ENCODE data around the gene CLPX.

Gene CLPX

DNA sequence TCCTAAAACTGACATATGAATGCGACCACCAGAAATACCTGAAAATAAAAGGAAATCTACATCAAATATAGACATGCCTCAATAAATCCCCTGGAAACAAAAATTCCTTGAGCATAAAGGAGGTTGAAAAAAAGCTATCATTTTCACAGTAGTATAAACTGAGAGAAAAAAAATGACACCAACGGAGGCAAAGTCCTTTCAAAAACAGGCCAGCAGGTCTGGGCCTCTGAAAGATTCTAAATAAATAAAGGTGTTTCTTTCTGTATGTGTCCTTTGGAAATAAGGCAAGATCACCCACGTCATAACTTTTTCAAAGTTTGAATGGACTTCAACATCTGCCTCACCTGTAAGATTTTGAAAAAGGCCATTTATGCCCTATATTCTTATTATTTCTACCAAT is 5.0 kb downstream of the CLPX start:
- Histone ChIP-seq H3K4me3 (ENCODE audit: insufficient read depth in 1 of 2, low read depth in 1 of 2, low read length in 2 of 2) (no peak overlapping the region), H3K18ac (ENCODE audit: low read depth in 1 of 2, low read length in 2 of 2) (no peak overlapping the region), H2BK120ac (ENCODE audit: low read depth, low read length) (no peak overlapping the region), H3K9me3 (ENCODE audit: control insufficient read depth, low read length) (no peaks in the 10 kb centered on the region), H2BK15ac (ENCODE audit: low read depth, poor library complexity, severe bottlenecking) (no peak overlapping the region), H2AFZ (ENCODE audit: low read depth, low read length) (no peak overlapping the region), H4K91ac (ENCODE audit: low read length) (no peak overlapping the region), H3K79me1 (replicated peaks; ENCODE audit: low read length, poor library complexity, severe bottlenecking) (peaks cover 6% of the 10 kb centered on the region), H3K4me1 (ENCODE audit: control insufficient read depth, insufficient read depth, low read depth, low read length) (peaks cover 8% of the 10 kb centered on the region), H2BK5ac (ENCODE audit: low read depth, low read length, poor library complexity, severe bottlenecking) (no peak overlapping the region), H3K27ac (ENCODE audit: low read length, poor library complexity, severe bottlenecking) (no peak overlapping the region), H2AK5ac (ENCODE audit: low read length, severe bottlenecking) (no peak overlapping the region), H3K23ac (ENCODE audit: low read length in 2 of 2) (no peak overlapping the region), H3K4me2 (ENCODE audit: low read length, poor library complexity, severe bottlenecking) (no peak overlapping the region), H3K9ac (ENCODE audit: low read length) (peak overlapping the region; percentile 31), H3K14ac (ENCODE audit: low read length in 2 of 2) (no peak overlapping the region), H3K36me3 (ENCODE audit: control insufficient read depth in 1 of 2, insufficient read depth in 2 of 2, low read depth in 1 of 2, low read length in 2 of 2) (peaks cover 11 to 48% of the 10 kb centered on the region in 2 experiments), H3K27me3 (ENCODE audit: control insufficient read depth in 1 of 2, insufficient read depth in 1 of 2, low read length in 2 of 2) (no peaks in the 10 kb centered on the region), H4K8ac (ENCODE audit: low read length) (no peak overlapping the region), H3K4ac (ENCODE audit: low read depth in 1 of 2, low read length in 2 of 2) (no peak overlapping the region), H2BK12ac (ENCODE audit: low read length in 2 of 2) (no peak overlapping the region)
- 100% methylated on average over 1 of the region's 3 CpGs for WGBS
- DNase-seq, result no peak

DNA sequence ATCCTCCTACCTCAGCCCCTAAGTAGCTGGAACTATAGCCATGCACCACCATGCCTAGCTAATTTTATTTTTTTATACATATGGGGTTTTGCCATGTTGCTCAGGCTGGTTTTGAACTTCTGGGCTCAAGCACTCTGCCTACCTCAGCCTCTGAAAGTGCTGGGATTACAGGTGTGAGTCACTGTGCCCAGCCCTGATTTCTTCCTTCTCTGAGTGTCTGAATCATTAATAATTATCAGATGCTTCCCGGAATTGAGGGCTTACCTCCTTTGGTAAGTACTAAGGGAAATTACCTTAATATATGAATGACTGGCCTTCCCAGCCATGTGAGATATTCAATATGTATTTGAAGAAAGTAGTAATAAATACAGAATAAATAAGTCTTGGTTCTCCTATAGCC is 7.2 kb downstream of the CLPX start:
- no peak for DNase-seq
- no peak overlapping the region for H3K23ac ChIP-seq (ENCODE audit: low read length in 2 of 2)
- no peaks in the 10 kb centered on the region for H3K27me3 ChIP-seq (ENCODE audit: control insufficient read depth in 1 of 2, insufficient read depth in 1 of 2, low read length in 2 of 2)
- H2BK15ac ChIP-seq (ENCODE audit: low read depth, poor library complexity, severe bottlenecking), result no peak overlapping the region
- no peak overlapping the region for H3K4me2 ChIP-seq (ENCODE audit: low read length, poor library complexity, severe bottlenecking)
- H3K27ac ChIP-seq (ENCODE audit: low read length, poor library complexity, severe bottlenecking), result no peak overlapping the region
- WGBS, result no CpG with 5 or more reads among the region's 1 CpG
- no peak overlapping the region for H2AFZ ChIP-seq (ENCODE audit: low read depth, low read length)
- no peak overlapping the region for H4K91ac ChIP-seq (ENCODE audit: low read length)
- peaks cover 11% of the 10 kb centered on the region for H3K4me1 ChIP-seq (ENCODE audit: control insufficient read depth, insufficient read depth, low read depth, low read length)
- H2BK120ac ChIP-seq (ENCODE audit: low read depth, low read length), result no peak overlapping the region
- peaks cover 13 to 62% of the 10 kb centered on the region in 2 experiments for H3K36me3 ChIP-seq (ENCODE audit: control insufficient read depth in 1 of 2, insufficient read depth in 2 of 2, low read depth in 1 of 2, low read length in 2 of 2)
- no peak overlapping the region for H2BK12ac ChIP-seq (ENCODE audit: low read length in 2 of 2)
- H3K18ac ChIP-seq (ENCODE audit: low read depth in 1 of 2, low read length in 2 of 2), result no peak overlapping the region
- H3K79me1 ChIP-seq (replicated peaks; ENCODE audit: low read length, poor library complexity, severe bottlenecking), result peaks cover 6% of the 10 kb centered on the region
- no peak overlapping the region for H3K14ac ChIP-seq (ENCODE audit: low read length in 2 of 2)
- no peaks in the 10 kb centered on the region for H3K9me3 ChIP-seq (ENCODE audit: control insufficient read depth, low read length)
- no peak overlapping the region for H3K4ac ChIP-seq (ENCODE audit: low read depth in 1 of 2, low read length in 2 of 2)
- no peak overlapping the region for H2AK5ac ChIP-seq (ENCODE audit: low read length, severe bottlenecking)
- no peak overlapping the region for H3K4me3 ChIP-seq (ENCODE audit: insufficient read depth in 1 of 2, low read depth in 1 of 2, low read length in 2 of 2)
- H2BK5ac ChIP-seq (ENCODE audit: low read depth, low read length, poor library complexity, severe bottlenecking), result no peak overlapping the region
- H3K9ac ChIP-seq (ENCODE audit: low read length), result no peak overlapping the region
- no peak overlapping the region for H4K8ac ChIP-seq (ENCODE audit: low read length)

DNA sequence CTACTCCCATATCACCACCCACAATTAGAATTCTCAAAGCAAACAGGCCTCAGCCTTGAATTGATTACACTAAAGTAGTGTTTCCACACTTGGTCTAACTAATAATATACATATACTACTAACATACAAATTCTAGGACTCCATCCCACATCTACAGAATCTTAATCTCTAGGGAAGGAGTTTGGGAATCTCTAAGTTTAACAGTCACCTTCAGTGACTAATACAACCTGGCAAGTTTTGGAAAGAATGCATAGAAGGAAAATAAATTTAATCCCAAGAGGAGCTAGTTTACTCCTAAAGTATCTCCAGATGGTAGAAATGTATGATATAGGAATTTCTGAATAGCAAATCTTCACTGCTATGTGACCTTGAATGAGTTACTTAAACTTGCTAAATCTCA is 9.1 kb downstream of the CLPX start:
- Histone ChIP-seq H2BK120ac (ENCODE audit: low read depth, low read length) (no peak overlapping the region), H3K36me3 (ENCODE audit: control insufficient read depth in 1 of 2, insufficient read depth in 2 of 2, low read depth in 1 of 2, low read length in 2 of 2) (peaks cover 14 to 80% of the 10 kb centered on the region in 2 experiments), H3K9ac (ENCODE audit: low read length) (no peak overlapping the region), H3K79me1 (replicated peaks; ENCODE audit: low read length, poor library complexity, severe bottlenecking) (peaks cover 9% of the 10 kb centered on the region), H2BK12ac (ENCODE audit: low read length in 2 of 2) (no peak overlapping the region), H3K4me1 (ENCODE audit: control insufficient read depth, insufficient read depth, low read depth, low read length) (peaks cover 12% of the 10 kb centered on the region), H3K23ac (ENCODE audit: low read length in 2 of 2) (no peak overlapping the region), H3K9me3 (ENCODE audit: control insufficient read depth, low read length) (no peaks in the 10 kb centered on the region), H4K91ac (ENCODE audit: low read length) (no peak overlapping the region), H3K14ac (ENCODE audit: low read length in 2 of 2) (no peak overlapping the region), H2AK5ac (ENCODE audit: low read length, severe bottlenecking) (no peak overlapping the region), H2BK15ac (ENCODE audit: low read depth, poor library complexity, severe bottlenecking) (no peak overlapping the region), H4K8ac (ENCODE audit: low read length) (no peak overlapping the region), H2BK5ac (ENCODE audit: low read depth, low read length, poor library complexity, severe bottlenecking) (no peak overlapping the region), H3K4ac (ENCODE audit: low read depth in 1 of 2, low read length in 2 of 2) (no peak overlapping the region), H3K18ac (ENCODE audit: low read depth in 1 of 2, low read length in 2 of 2) (no peak overlapping the region), H3K4me3 (ENCODE audit: insufficient read depth in 1 of 2, low read depth in 1 of 2, low read length in 2 of 2) (no peak overlapping the region), H3K4me2 (ENCODE audit: low read length, poor library complexity, severe bottlenecking) (no peak overlapping the region), H2AFZ (ENCODE audit: low read depth, low read length) (no peak overlapping the region), H3K27me3 (ENCODE audit: control insufficient read depth in 1 of 2, insufficient read depth in 1 of 2, low read length in 2 of 2) (no peaks in the 10 kb centered on the region), H3K27ac (ENCODE audit: low read length, poor library complexity, severe bottlenecking) (peak overlapping the region; percentile 88)
- no peak for DNase-seq

DNA sequence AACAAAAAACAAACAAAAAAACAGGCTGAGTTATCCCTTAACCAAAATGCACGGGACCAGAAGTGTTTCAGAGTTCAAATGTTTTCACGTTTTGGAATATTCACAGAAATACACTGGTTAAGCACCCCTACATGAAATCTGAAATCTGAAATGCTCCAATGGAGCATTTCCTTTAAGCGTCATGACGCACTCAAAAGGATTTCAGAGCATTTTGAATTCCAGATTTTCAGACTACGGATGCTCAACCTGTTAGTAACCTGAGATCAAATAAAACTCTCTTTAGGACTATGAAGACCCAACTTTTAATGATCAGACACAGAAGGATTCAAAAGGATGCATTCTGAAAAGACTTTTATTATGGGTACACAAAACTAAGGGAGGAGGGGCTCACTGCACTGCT is 9.6 kb downstream of the CLPX start:
- DNase-seq, result no peak
- no peak overlapping the region for H3K4ac ChIP-seq (ENCODE audit: low read depth in 1 of 2, low read length in 2 of 2)
- H4K91ac ChIP-seq (ENCODE audit: low read length), result no peak overlapping the region
- 97% methylated on average over 5 of the region's 5 CpGs for WGBS
- no peak overlapping the region for H4K8ac ChIP-seq (ENCODE audit: low read length)
- no peak overlapping the region for H3K18ac ChIP-seq (ENCODE audit: low read depth in 1 of 2, low read length in 2 of 2)
- peak overlapping the region; percentile 88 for H3K27ac ChIP-seq (ENCODE audit: low read length, poor library complexity, severe bottlenecking)
- H3K23ac ChIP-seq (ENCODE audit: low read length in 2 of 2), result no peak overlapping the region
- peaks cover 12% of the 10 kb centered on the region for H3K4me1 ChIP-seq (ENCODE audit: control insufficient read depth, insufficient read depth, low read depth, low read length)
- no peak overlapping the region for H3K14ac ChIP-seq (ENCODE audit: low read length in 2 of 2)
- no peaks in the 10 kb centered on the region for H3K9me3 ChIP-seq (ENCODE audit: control insufficient read depth, low read length)
- no peak overlapping the region for H2BK120ac ChIP-seq (ENCODE audit: low read depth, low read length)
- no peak overlapping the region for H3K9ac ChIP-seq (ENCODE audit: low read length)
- no peak overlapping the region for H2BK12ac ChIP-seq (ENCODE audit: low read length in 2 of 2)
- H2BK5ac ChIP-seq (ENCODE audit: low read depth, low read length, poor library complexity, severe bottlenecking), result no peak overlapping the region
- peak overlapping the region; percentile 85 for H2AK5ac ChIP-seq (ENCODE audit: low read length, severe bottlenecking)
- no peak overlapping the region for H3K4me2 ChIP-seq (ENCODE audit: low read length, poor library complexity, severe bottlenecking)
- H3K79me1 ChIP-seq (replicated peaks; ENCODE audit: low read length, poor library complexity, severe bottlenecking), result peaks cover 9% of the 10 kb centered on the region
- peaks cover 17 to 83% of the 10 kb centered on the region in 2 experiments for H3K36me3 ChIP-seq (ENCODE audit: control insufficient read depth in 1 of 2, insufficient read depth in 2 of 2, low read depth in 1 of 2, low read length in 2 of 2)
- H2AFZ ChIP-seq (ENCODE audit: low read depth, low read length), result no peak overlapping the region
- no peaks in the 10 kb centered on the region for H3K27me3 ChIP-seq (ENCODE audit: control insufficient read depth in 1 of 2, insufficient read depth in 1 of 2, low read length in 2 of 2)
- no peak overlapping the region for H2BK15ac ChIP-seq (ENCODE audit: low read depth, poor library complexity, severe bottlenecking)
- no peak overlapping the region for H3K4me3 ChIP-seq (ENCODE audit: insufficient read depth in 1 of 2, low read depth in 1 of 2, low read length in 2 of 2)

Measured in mesenchymal stem cell (in vitro differentiated cells and primary cell).